HG03045 (cell line): ENCODE results near the gene APPBP2.

Experiments used
- ATAC-seq: cut with Tn5 transposase; IDR thresholded peaks from one replicate; pipeline ENCODE4 v1.9.1; 2021; ENCODE audit warnings: mild to moderate bottlenecking, moderate library complexity; ENCODE audit not compliant: unreplicated experiment

APPBP2 gene

GRCh38 chr17:60403962-60404361, 122.1 kb downstream of the APPBP2 start:
- ATAC-seq: no peak

GRCh38 chr17:60403523-60403810, 122.6 kb downstream of the APPBP2 start:
- ATAC-seq: no peak

- no peak for ATAC-seq
These were observed 124.2 kb downstream of the APPBP2 start for GRCh38 chr17:60401819-60402218.

- no peak for ATAC-seq
These were observed 127.6 kb downstream of the APPBP2 start for GRCh38 chr17:60398227-60398959.

DNA sequence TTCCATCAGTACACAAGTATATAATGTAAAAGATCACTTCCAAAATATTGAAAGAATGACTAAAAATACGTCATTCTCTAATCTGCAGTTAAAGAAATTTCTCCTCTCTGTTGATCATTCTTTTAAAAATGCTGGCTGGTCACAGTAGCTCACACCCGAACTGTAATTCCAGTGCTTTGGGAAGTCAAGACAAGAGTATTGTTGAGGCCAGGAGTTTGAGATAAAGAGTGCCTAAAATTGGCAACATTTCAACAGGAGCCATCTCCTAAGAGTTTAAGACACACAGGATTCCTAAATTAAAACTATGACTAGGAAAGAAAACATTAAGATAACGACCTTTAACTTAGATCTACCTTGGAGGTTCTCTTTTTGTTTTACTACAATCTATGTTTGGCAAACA, 129.6 kb downstream of the APPBP2 start:
- no peak for ATAC-seq

GRCh38 chr17:60395508-60396065, 130.5 kb downstream of the APPBP2 start:
- no peak for ATAC-seq

- ATAC-seq: no peak
These were observed 132.0 kb downstream of the APPBP2 start for GRCh38 chr17:60393840-60394723.
